ENCODE results near the gene CINP.

The CINP gene

DNA sequence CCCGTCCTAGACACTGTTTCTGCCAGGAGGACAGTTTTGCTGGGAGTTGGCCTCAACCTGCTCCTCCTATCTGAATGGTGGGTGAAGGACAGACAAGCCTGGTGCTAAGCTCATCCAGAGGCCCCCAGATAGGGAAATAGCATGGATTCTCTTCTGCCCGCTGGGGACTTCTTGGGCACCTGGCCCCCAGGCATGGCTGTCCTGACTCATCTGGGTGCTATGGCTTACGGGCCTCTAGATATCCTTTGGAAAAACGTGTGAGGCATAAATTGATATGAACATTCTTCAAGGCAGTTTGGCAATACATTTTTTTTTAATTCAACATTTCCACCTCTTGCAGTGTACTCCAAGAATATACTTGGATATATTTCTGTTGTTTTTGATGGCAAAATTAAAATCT is 8.7 kb upstream of the CINP start:
- no peaks in the 10 kb centered on the region for H3K27me3 ChIP-seq (ENCODE audit: insufficient read depth, low read length, poor library complexity, severe bottlenecking)
- TF ChIP-seq EZH2phosphoT487 (IDR thresholded peaks at IDR 0.05; ENCODE audit: borderline replicate concordance): no peak
- TF ChIP-seq, protein P1, sequence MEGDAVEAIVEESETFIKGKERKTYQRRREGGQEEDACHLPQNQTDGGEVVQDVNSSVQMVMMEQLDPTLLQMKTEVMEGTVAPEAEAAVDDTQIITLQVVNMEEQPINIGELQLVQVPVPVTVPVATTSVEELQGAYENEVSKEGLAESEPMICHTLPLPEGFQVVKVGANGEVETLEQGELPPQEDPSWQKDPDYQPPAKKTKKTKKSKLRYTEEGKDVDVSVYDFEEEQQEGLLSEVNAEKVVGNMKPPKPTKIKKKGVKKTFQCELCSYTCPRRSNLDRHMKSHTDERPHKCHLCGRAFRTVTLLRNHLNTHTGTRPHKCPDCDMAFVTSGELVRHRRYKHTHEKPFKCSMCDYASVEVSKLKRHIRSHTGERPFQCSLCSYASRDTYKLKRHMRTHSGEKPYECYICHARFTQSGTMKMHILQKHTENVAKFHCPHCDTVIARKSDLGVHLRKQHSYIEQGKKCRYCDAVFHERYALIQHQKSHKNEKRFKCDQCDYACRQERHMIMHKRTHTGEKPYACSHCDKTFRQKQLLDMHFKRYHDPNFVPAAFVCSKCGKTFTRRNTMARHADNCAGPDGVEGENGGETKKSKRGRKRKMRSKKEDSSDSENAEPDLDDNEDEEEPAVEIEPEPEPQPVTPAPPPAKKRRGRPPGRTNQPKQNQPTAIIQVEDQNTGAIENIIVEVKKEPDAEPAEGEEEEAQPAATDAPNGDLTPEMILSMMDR (conservative IDR thresholded peaks at IDR 0.05; ENCODE audit: low read length): no peak
- H3K9me2 ChIP-seq (replicated peaks; ENCODE audit: low read depth, low read length): no peaks in the 10 kb centered on the region
- H2AFZ ChIP-seq (ENCODE audit: low read length): no peak overlapping the region
- H3K4me2 ChIP-seq (ENCODE audit: low read depth, low read length, poor library complexity, severe bottlenecking): no peak overlapping the region
- no peaks in the 10 kb centered on the region for H3K9me3 ChIP-seq (ENCODE audit: insufficient read depth, low read depth, low read length)
- H3K4me3 ChIP-seq (ENCODE audit: low read length, poor library complexity, severe bottlenecking): no peak overlapping the region
- no peaks in the 10 kb centered on the region for H4K20me1 ChIP-seq (ENCODE audit: insufficient read depth, low read length, poor library complexity, severe bottlenecking)
- peaks cover 12% of the 10 kb centered on the region for H3K4me1 ChIP-seq (ENCODE audit: insufficient read depth, low read length, poor library complexity, severe bottlenecking)
- no peaks in the 10 kb centered on the region for H3K79me2 ChIP-seq (ENCODE audit: insufficient read depth, low read length)
- H3K9ac ChIP-seq (ENCODE audit: low read depth, low read length, poor library complexity, severe bottlenecking): no peak overlapping the region
- H3K36me3 ChIP-seq (ENCODE audit: insufficient read depth, low read length): no peaks in the 10 kb centered on the region
- no peaks in the 10 kb centered on the region for H3F3A ChIP-seq (ENCODE audit: low read depth)

DNA sequence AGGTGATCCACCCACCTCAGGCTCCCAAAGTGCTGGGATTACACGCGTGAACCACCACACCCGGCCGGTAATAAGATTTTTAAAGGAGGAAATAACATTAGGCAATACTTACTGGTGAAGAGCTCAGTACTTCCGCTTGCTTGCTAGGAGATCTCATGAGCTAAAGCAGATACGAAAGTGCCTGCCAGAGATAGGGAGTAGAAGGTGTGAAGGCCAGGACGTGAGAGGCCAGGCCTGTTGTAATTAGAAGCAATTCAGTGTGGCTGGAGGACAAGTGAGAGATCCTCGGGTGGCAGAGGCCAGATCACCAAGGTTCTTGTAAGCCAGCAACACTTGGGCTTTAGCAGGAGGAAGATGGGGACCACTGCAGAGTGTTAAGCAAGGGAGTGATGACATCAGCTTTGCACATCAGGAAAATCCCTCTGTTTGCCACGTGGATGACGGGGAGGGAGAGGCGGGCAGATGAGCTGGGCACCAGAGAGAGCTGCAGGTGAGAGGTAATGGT is 7.7 kb upstream of the CINP start:
- Histone ChIP-seq H3K36me3 (ENCODE audit: insufficient read depth, low read length) (no peaks in the 10 kb centered on the region), H3K4me3 (ENCODE audit: low read length, poor library complexity, severe bottlenecking) (no peak overlapping the region), H3K9ac (ENCODE audit: low read depth, low read length, poor library complexity, severe bottlenecking) (no peak overlapping the region), H2AFZ (ENCODE audit: low read length) (no peak overlapping the region), H3K9me2 (replicated peaks; ENCODE audit: low read depth, low read length) (no peaks in the 10 kb centered on the region), H3K4me2 (ENCODE audit: low read depth, low read length, poor library complexity, severe bottlenecking) (no peak overlapping the region), H4K20me1 (ENCODE audit: insufficient read depth, low read length, poor library complexity, severe bottlenecking) (no peaks in the 10 kb centered on the region), H3F3A (ENCODE audit: low read depth) (no peaks in the 10 kb centered on the region), H3K27me3 (ENCODE audit: insufficient read depth, low read length, poor library complexity, severe bottlenecking) (no peaks in the 10 kb centered on the region), H3K4me1 (ENCODE audit: insufficient read depth, low read length, poor library complexity, severe bottlenecking) (peaks cover 12% of the 10 kb centered on the region), H3K79me2 (ENCODE audit: insufficient read depth, low read length) (no peaks in the 10 kb centered on the region), H3K9me3 (ENCODE audit: insufficient read depth, low read depth, low read length) (no peaks in the 10 kb centered on the region)
- TF ChIP-seq EZH2phosphoT487 (IDR thresholded peaks at IDR 0.05; ENCODE audit: borderline replicate concordance): no peak
- TF ChIP-seq, protein P1 (conservative IDR thresholded peaks at IDR 0.05; ENCODE audit: low read length): no peak

DNA sequence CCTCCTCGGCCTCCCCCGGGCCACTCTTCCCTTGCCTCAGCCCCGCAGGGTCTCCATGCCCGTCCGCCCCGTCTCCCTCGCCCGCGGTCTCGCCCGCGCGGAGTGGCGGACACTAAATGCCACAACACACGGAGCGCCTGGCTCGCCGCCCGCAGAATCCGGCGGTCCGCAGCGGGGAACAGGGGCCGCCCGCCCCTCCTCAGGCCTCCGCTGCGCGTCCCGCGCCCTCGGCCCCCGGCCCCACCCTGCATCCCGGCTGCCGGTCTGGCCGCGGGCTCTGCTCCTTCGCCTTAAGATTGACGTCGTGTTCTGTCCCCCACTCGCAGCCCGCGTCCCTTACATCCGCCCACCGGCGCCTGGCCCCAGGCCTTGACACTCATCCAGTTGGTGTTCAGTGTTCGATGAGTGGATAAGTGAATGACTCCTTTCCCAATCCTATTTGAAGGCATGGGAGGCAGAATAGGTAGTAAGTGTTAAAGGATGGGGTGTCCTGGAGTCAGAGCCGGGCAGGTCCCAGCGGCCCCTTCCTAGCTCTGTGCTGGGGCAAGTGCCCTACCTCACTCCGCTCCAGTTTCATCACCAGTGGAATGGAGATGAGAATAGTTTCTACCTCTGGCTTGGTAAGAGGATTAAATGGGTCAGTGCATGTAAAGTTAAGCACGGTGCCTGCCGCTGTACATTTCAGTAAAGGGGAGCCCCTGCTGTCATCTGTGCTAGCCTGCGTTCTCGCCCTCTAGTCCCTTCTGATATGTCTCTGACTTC is 673 bp upstream of the CINP start:
- Histone ChIP-seq H3K9me3 (ENCODE audit: insufficient read depth, low read depth, low read length) (no peaks in the 10 kb centered on the region), H2AFZ (ENCODE audit: low read length) (peak overlapping the region; percentile 97), H4K20me1 (ENCODE audit: insufficient read depth, low read length, poor library complexity, severe bottlenecking) (no peaks in the 10 kb centered on the region), H3K79me2 (ENCODE audit: insufficient read depth, low read length) (peaks cover 24% of the 10 kb centered on the region), H3K9me2 (replicated peaks; ENCODE audit: low read depth, low read length) (no peaks in the 10 kb centered on the region), H3K27me3 (ENCODE audit: insufficient read depth, low read length, poor library complexity, severe bottlenecking) (no peaks in the 10 kb centered on the region), H3K4me1 (ENCODE audit: insufficient read depth, low read length, poor library complexity, severe bottlenecking) (peaks cover 41% of the 10 kb centered on the region), H3K36me3 (ENCODE audit: insufficient read depth, low read length) (no peaks in the 10 kb centered on the region), H3K4me3 (ENCODE audit: low read length, poor library complexity, severe bottlenecking) (peak overlapping the region; percentile 77), H3K9ac (ENCODE audit: low read depth, low read length, poor library complexity, severe bottlenecking) (peak overlapping the region; percentile 75), H3F3A (ENCODE audit: low read depth) (no peaks in the 10 kb centered on the region), H3K4me2 (ENCODE audit: low read depth, low read length, poor library complexity, severe bottlenecking) (peak overlapping the region; percentile 83)
- no peak for TF ChIP-seq EZH2phosphoT487 (IDR thresholded peaks at IDR 0.05; ENCODE audit: borderline replicate concordance)

All from Loucy (cell line).